ENCODE measurements around the gene FBXL14.

- TF ChIP-seq ATF2 (CRISPR knock-in tag; IDR thresholded peaks at IDR 0.05) (no peak), CTCF (IDR thresholded peaks at IDR 0.05 in 2 of 3, conservative IDR thresholded peaks at IDR 0.05 in 1 of 3; ENCODE audit: insufficient read depth in 2 of 3, low read depth in 1 of 3, low read length in 3 of 3) (no peak), ZNF146 (CRISPR knock-in tag; IDR thresholded peaks at IDR 0.05; ENCODE audit: unreplicated experiment) (no peak), POLR2A (conservative IDR thresholded peaks at IDR 0.05) (no peak), RNF219 (CRISPR knock-in tag; IDR thresholded peaks at IDR 0.05) (no peak), BACH1 (tag; IDR thresholded peaks at IDR 0.05) (no peak), TCF7 (IDR thresholded peaks at IDR 0.05; ENCODE audit: borderline replicate concordance) (no peak), ETS1 (conservative IDR thresholded peaks at IDR 0.05; ENCODE audit: control insufficient read depth, low read depth, low read length) (no peak), POLR2AphosphoS2 (IDR thresholded peaks at IDR 0.05; ENCODE audit: low read length) (no peak), ERF (CRISPR knock-in tag; IDR thresholded peaks at IDR 0.05) (no peak)
Measured at GRCh38 chr12:1611803-1612572, 17.6 kb upstream of the FBXL14 start.
